Esophagus muscularis mucosa (tissue), 4 donors: ENCODE data around the gene ARHGAP23. TPM values are rescaled to one million over a fixed set of nuclear protein-coding genes. Genes with fewer than 3 reads are reported as not detected.
"Not testable (repeated sequence)": the region's sequence is repeated elsewhere in the genome, so short reads cannot be mapped to it uniquely, and the experiment has no call there.

ENCODE experiments used
- DNase-seq: peaks from one replicate; pipeline ENCODE4 v3.0.0-alpha.2; 2017; ENCODE audit errors: extremely low spot score
- H3K27ac ChIP-seq, 4 donors: fragments of 200-600 bp; sonication (generic); replicated peaks in 1 of 4; 1 replicate in 3 of 4; 2 replicates in 1 of 4; pipeline ENCODE4 v1.5.1; 2016 to 2019; ENCODE audit warnings: mild to moderate bottlenecking in 1 of 4
- H3K27me3 ChIP-seq, 4 donors: fragments of 200-600 bp; sonication (generic); one replicate each; pipeline versions ENCODE4 v1.5.1 to v1.6.0; 2016 to 2019
- H3K36me3 ChIP-seq, 4 donors: fragments of 200-600 bp; sonication (generic); one replicate each; pipeline ENCODE4 v1.5.1; 2016 to 2019
- H3K4me1 ChIP-seq, 4 donors: fragments of 200-600 bp; sonication (generic); one replicate each; pipeline ENCODE4 v1.5.1; 2016 to 2019
- H3K4me3 ChIP-seq, 4 donors: fragments of 200-600 bp; sonication (generic); 1 replicate in 2 of 4; 2 replicates in 2 of 4; pipeline ENCODE4 v1.5.1; 2016 to 2019; ENCODE audit warnings: mild to moderate bottlenecking in 4 of 4, moderate library complexity in 1 of 4
- H3K9me3 ChIP-seq, 4 donors: fragments of 200-600 bp; sonication (generic); 1 replicate in 3 of 4; 2 replicates in 1 of 4; pipeline ENCODE4 v1.5.1; 2016 to 2019
- CTCF ChIP-seq, 3 experiments: fragments of 200-600 bp in 2 of 3; fragments of 450-650 bp in 1 of 3; sonication (generic) in 2 of 3; IDR thresholded peaks; one replicate each; pipeline ENCODE4 v1.5.1; 2017 to 2019; ENCODE audit warnings: antibody characterized with exemption in 3 of 3, mild to moderate bottlenecking in 2 of 3, moderate library complexity in 1 of 3
- EP300 ChIP-seq: sonication (generic); formaldehyde crosslinking; IDR thresholded peaks from one replicate; pipeline ENCODE4 v1.6.1; 2017; ENCODE audit warnings: antibody characterized with exemption
- POLR2A ChIP-seq: fragments of 450-650 bp; IDR thresholded peaks from one replicate; pipeline ENCODE4 v1.6.1; 2017; ENCODE audit warnings: antibody characterized with exemption, moderate library complexity, mild to moderate bottlenecking, low read depth
- POLR2AphosphoS5 ChIP-seq, 2 donors: sonication (generic); formaldehyde crosslinking; IDR thresholded peaks; one replicate each; pipeline ENCODE4 v1.6.1; 2017; ENCODE audit warnings: antibody characterized with exemption in 2 of 2
- WGBS: methylation state at CpG from one replicate; pipeline ENCODE4 v1.1.5; 2018; 5-methylcytosine and 5-hydroxymethylcytosine counted together
- intact Hi-C: fragments of 100-400 bp; cut with DNase I; formaldehyde crosslinking; loops from one replicate; pipeline ENCODE4 v1.15.1; 2023
- total RNA-seq, 4 donors: library from RNA; depleted of rRNA; stranded (reverse); fragments of >200 nt; gene quantifications; one replicate each; pipeline versions ENCODE4 v1.1.0 to v1.2.1, GENCODE V29; 2016

The ARHGAP23 gene
- total RNA-seq, 4 donors from 2014 or later: 58.6 to 150 (median 104) TPM

GRCh38 chr17:38436386-38436785, 8.1 kb downstream of the ARHGAP23 start:
- no peak for DNase-seq
- Histone ChIP-seq H3K27me3 (no peaks in the 10 kb centered on the region), H3K4me3 (no peak overlapping the region), H3K4me1 (peaks cover 57 to 93% (median 68%) of the 10 kb centered on the region in 4 donors), H3K9me3 (no peaks in the 10 kb centered on the region), H3K27ac (peak overlapping the region; percentile 11 to 59 (median 44)), H3K36me3 (peaks cover 0 to 10% (median 0%) of the 10 kb centered on the region in 4 donors)
- intact Hi-C loops: no loop called here
- WGBS: 60% methylated on average over 6 of the region's 11 CpGs
- TF ChIP-seq CTCF (IDR thresholded peaks at IDR 0.05) (no peak), EP300 (no peak), POLR2AphosphoS5 (IDR thresholded peaks at IDR 0.05) (no peak), POLR2A (no peak)

- H3K9me3 ChIP-seq, H3K27me3 ChIP-seq, DNase-seq, H3K4me3 ChIP-seq, H3K36me3 ChIP-seq, intact Hi-C loops: not testable (repeated sequence)
- H3K27ac ChIP-seq: peak overlapping the region in 1 of 4 donors; percentile 44
- WGBS: no CpG with 5 or more reads among the region's 1 CpG
- peaks cover 59 to 93% (median 69%) of the 10 kb centered on the region in 4 donors for H3K4me1 ChIP-seq
Measured at GRCh38 chr17:38437313-38437712, 9.0 kb downstream of the ARHGAP23 start.

GRCh38 chr17:38439436-38439835, 11.2 kb downstream of the ARHGAP23 start:
- no peaks in the 10 kb centered on the region for H3K9me3 ChIP-seq
- no peaks in the 10 kb centered on the region for H3K27me3 ChIP-seq
- 94% methylated on average over 5 of the region's 5 CpGs for WGBS
- TF ChIP-seq POLR2A (no peak), POLR2AphosphoS5 (IDR thresholded peaks at IDR 0.05) (no peak), CTCF (IDR thresholded peaks at IDR 0.05) (no peak), EP300 (no peak)
- H3K4me1 ChIP-seq: peaks cover 66 to 93% (median 74%) of the 10 kb centered on the region in 4 donors
- peak overlapping the region; percentile 76 to 80 (median 78) for H3K27ac ChIP-seq
- no peak overlapping the region for H3K4me3 ChIP-seq
- intact Hi-C loops: no loop called here
- no peak for DNase-seq
- peaks cover 0 to 10% (median 0%) of the 10 kb centered on the region in 4 donors for H3K36me3 ChIP-seq

- Histone ChIP-seq H3K4me3 (no peak overlapping the region), H3K9me3 (no peaks in the 10 kb centered on the region), H3K27me3 (no peaks in the 10 kb centered on the region), H3K27ac (peak overlapping the region; percentile 76 to 80 (median 78)), H3K4me1 (peaks cover 60 to 85% (median 67%) of the 10 kb centered on the region in 4 donors), H3K36me3 (peaks cover 0 to 10% (median 0%) of the 10 kb centered on the region in 4 donors)
- 60% methylated on average over 13 of the region's 16 CpGs for WGBS
- TF ChIP-seq CTCF (IDR thresholded peaks at IDR 0.05) (no peak), POLR2AphosphoS5 (IDR thresholded peaks at IDR 0.05) (no peak), EP300 (no peak), POLR2A (no peak)
- intact Hi-C loops: no loop called here
- no peak for DNase-seq
Measured at GRCh38 chr17:38440614-38441397, 12.5 kb downstream of the ARHGAP23 start.

GRCh38 chr17:38441429-38442061, 13.3 kb downstream of the ARHGAP23 start:
- WGBS: 57% methylated on average over 9 of the region's 9 CpGs
- Histone ChIP-seq H3K27ac (peak overlapping the region; percentile 76 to 80 (median 78)), H3K27me3 (no peaks in the 10 kb centered on the region), H3K4me3 (no peak overlapping the region), H3K4me1 (peaks cover 57 to 80% (median 65%) of the 10 kb centered on the region in 4 donors), H3K36me3 (peaks cover 0 to 10% (median 0%) of the 10 kb centered on the region in 4 donors), H3K9me3 (no peaks in the 10 kb centered on the region)
- no peak for DNase-seq
- intact Hi-C loops: no loop called here
- TF ChIP-seq CTCF (IDR thresholded peaks at IDR 0.05): no peak
- TF ChIP-seq POLR2A: no peak
